SK-N-SH (cell line): ENCODE results near the gene LRRN4CL.

Source experiments
- MAX ChIP-seq: IDR thresholded peaks from 2 replicates; pipeline ENCODE4 v1.4.0; 2012; ENCODE audit warnings: low read depth
- MXI1 ChIP-seq: IDR thresholded peaks from 2 replicates; pipeline ENCODE4 v1.6.1; 2012; ENCODE audit warnings: mild to moderate bottlenecking, low read depth, low read length, improper control_type of control experiment
- POLR2AphosphoS5 ChIP-seq: IDR thresholded peaks from 2 replicates; pipeline ENCODE4 v1.6.1; 2012; ENCODE audit warnings: low read depth, low read length
- RFX5 ChIP-seq: IDR thresholded peaks from 2 replicates; pipeline ENCODE4 v1.6.1; 2012; ENCODE audit warnings: mild to moderate bottlenecking, improper control_type of control experiment, low read length
- TAF1 ChIP-seq: IDR thresholded peaks from 2 replicates; pipeline ENCODE4 v1.6.1; 2012; ENCODE audit warnings: low read depth, mild to moderate bottlenecking, low read length, moderate library complexity, borderline replicate concordance
- ZBTB33 ChIP-seq: IDR thresholded peaks from 2 replicates; pipeline ENCODE4 v1.4.0; 2012; ENCODE audit warnings: low read depth, borderline replicate concordance

GRCh38 chr11:62673196-62673525, 16.2 kb downstream of the LRRN4CL start:
- TF ChIP-seq MAX (no peak), RFX5 (no peak), ZBTB33 (no peak), TAF1 (no peak), MXI1 (no peak), POLR2AphosphoS5 (no peak)
